ENCODE results near the gene GPX4. TPM values are rescaled to one million over a fixed set of nuclear protein-coding genes. Genes with fewer than 3 reads are reported as not detected.

GPX4 gene
- total and polyA plus RNA-seq, 10 of the 15 experiments (the other 5 are each of a cell fraction or from before 2014, with no cell fraction given): 33.3 to 749 (median 297) TPM

GRCh38 chr19:1105008-1105872 lies 1.4 kb downstream of the GPX4 start (continued):
- peak; percentile 8; the same call in 1 of the 2 replicates for TF ChIP-seq POLR2A (IDR thresholded peaks at IDR 0.05; ENCODE audit: low read depth, low read length)
- no peak for TF ChIP-seq NBN (IDR thresholded peaks at IDR 0.05)

- 72% methylated on average over 29 of the region's 32 CpGs for WGBS (ENCODE audit: insufficient coverage, insufficient replicate concordance, low lambda C conversion rate, missing lambda C conversion rate)
- intact Hi-C loops (cut with micrococcal nuclease; ENCODE audit: unreplicated experiment): no loop called here
- ChIA-PET RAD21 (ENCODE audit: unreplicated experiment) (interaction anchor here (1.3 to 1.8 kb wide), 2 partner anchors 12 to 39 kb away, joined by 3 to 5 read pairs; partner anchors contain the start of gene ARHGAP45), SMC1A (ENCODE audit: uncharacterized antibody, unreplicated experiment) (interaction anchor here (1.2 kb wide), 1 partner anchor 182 kb away, joined by 3 read pairs; no protein-coding TSS in a partner anchor), CTCF (no interaction called here), POLR2A (no interaction called here)
- Histone ChIP-seq H3K9ac (ENCODE audit: control insufficient read depth, insufficient read depth, low read length) (no peak overlapping the region), H3K4me2 (ENCODE audit: control insufficient read depth, insufficient read depth) (peak overlapping the region; percentile 75; the same call in 1 of the 2 replicates), H2AFZ (ENCODE audit: control insufficient read depth, low read depth, low read length) (no peak overlapping the region), H4K20me1 (ENCODE audit: control insufficient read depth, insufficient read depth) (no peaks in the 10 kb centered on the region; the same call in 1 of the 2 replicates), H3K79me2 (ENCODE audit: control insufficient read depth, insufficient read depth, low read length) (peaks cover 9% of the 10 kb centered on the region), H3K4me3 (no peak overlapping the region), H3K27me3 (replicated peaks in 1 of 2; ENCODE audit: control insufficient read depth in 2 of 2, insufficient read depth in 2 of 2, low read length in 1 of 2) (no peaks in the 10 kb centered on the region), H3K4me1 (ENCODE audit: control insufficient read depth, insufficient read depth, low read length) (peaks cover 26% of the 10 kb centered on the region), H3K9me3 (replicated peaks; ENCODE audit: control insufficient read depth, insufficient read depth, low read length) (no peaks in the 10 kb centered on the region), H3K27ac (ENCODE audit: control insufficient read depth, insufficient read depth) (no peak overlapping the region), H3K36me3 (ENCODE audit: control insufficient read depth in 2 of 2, insufficient read depth in 2 of 2, low read length in 1 of 2) (peaks cover 0 to 15% of the 10 kb centered on the region in 2 experiments; a peak in 2 of 4 replicates)
- ATAC-seq (no peak), FAIRE-seq (no peak), DNase-seq (ENCODE audit: low read depth, low spot score) (no peak)
- no TSS peak for BruUV-seq (replicated peaks)
- in situ Hi-C loops (cut with MboI): loop anchor here (5.0 kb wide), 1 partner anchor 96 kb away; no protein-coding TSS in a partner anchor
- TF ChIP-seq HCFC1 (IDR thresholded peaks at IDR 0.05; ENCODE audit: low read length) (no peak), POLR2AphosphoS5 (IDR thresholded peaks at IDR 0.05; ENCODE audit: low read length) (peak; percentile 77), JUNB (IDR thresholded peaks at IDR 0.05) (no peak), RCOR1 (conservative IDR thresholded peaks at IDR 0.05; ENCODE audit: low read depth, low read length) (no peak), ZNF274 (IDR thresholded peaks at IDR 0.05; ENCODE audit: insufficient read depth, insufficient read length) (no peak), SMAD1 (IDR thresholded peaks at IDR 0.05; ENCODE audit: low read depth, partially characterized antibody) (no peak), POLR2A (IDR thresholded peaks at IDR 0.05; ENCODE audit: low read depth, low read length) (peak; percentile 56), JUND (IDR thresholded peaks at IDR 0.05; ENCODE audit: low read depth, low read length) (no peak), NR2F1 (conservative IDR thresholded peaks at IDR 0.05) (no peak), IRF5 (IDR thresholded peaks at IDR 0.05; ENCODE audit: borderline replicate concordance) (no peak), BCL3 (IDR thresholded peaks at IDR 0.05; ENCODE audit: borderline replicate concordance, insufficient read depth, low read depth, low read length, poor library complexity, severe bottlenecking) (no peak), NKRF (conservative IDR thresholded peaks at IDR 0.05) (no peak), IKZF2 (IDR thresholded peaks at IDR 0.05) (no peak), POU2F2 (IDR thresholded peaks at IDR 0.05; ENCODE audit: borderline replicate concordance, low read depth, low read length) (no peak), GATAD2B (conservative IDR thresholded peaks at IDR 0.05; ENCODE audit: low read depth) (no peak)
Observed at GRCh38 chr19:1105873-1106840, 2.4 kb downstream of the GPX4 start.
